Uterus (tissue), 4 donors: Measurements from ENCODE around the gene TRMT44. TPM values are rescaled to one million over a fixed set of nuclear protein-coding genes. Genes with fewer than 3 reads are reported as not detected.
"Not testable (repeated sequence)": the region's sequence is repeated elsewhere in the genome, so short reads cannot be mapped to it uniquely, and the experiment has no call there.

Experiments
- DNase-seq, 2 donors: peaks; one replicate each; pipeline ENCODE4 v3.0.0-alpha.2; 2019 to 2020
- H3K27ac ChIP-seq, 2 donors: fragments of 200-600 bp; sonication (generic); 1 replicate in 1 of 2; 2 replicates in 1 of 2; pipeline ENCODE4 v1.5.1; 2016 to 2018
- H3K27me3 ChIP-seq, 2 donors: fragments of 200-600 bp; sonication (generic); one replicate each; pipeline ENCODE4 v1.5.1; 2018 to 2019; ENCODE audit warnings: control low read depth in 1 of 2
- H3K36me3 ChIP-seq, 2 donors: fragments of 200-600 bp; sonication (generic); one replicate each; pipeline ENCODE4 v1.5.1; 2019; ENCODE audit warnings: control low read depth in 1 of 2
- H3K4me1 ChIP-seq, 2 donors: fragments of 200-600 bp; sonication (generic); one replicate each; pipeline ENCODE4 v1.5.1; 2018 to 2019; ENCODE audit warnings: control low read depth in 1 of 2
- H3K4me3 ChIP-seq, 2 donors: fragments of 200-600 bp; sonication (generic); 1 replicate in 1 of 2; 2 replicates in 1 of 2; pipeline ENCODE4 v1.5.1; 2018 to 2019; ENCODE audit warnings: mild to moderate bottlenecking in 1 of 2
- H3K9me3 ChIP-seq, 2 donors: fragments of 200-600 bp; sonication (generic); one replicate each; pipeline ENCODE4 v1.5.1; 2019; ENCODE audit warnings: control low read depth in 1 of 2
- CTCF ChIP-seq, 4 experiments: fragments of 200-600 bp in 2 of 4; fragments of 450-650 bp in 2 of 4; sonication (generic) in 2 of 4; IDR thresholded peaks; one replicate each; pipeline ENCODE4 v1.5.1; 2016 to 2019; ENCODE audit warnings: antibody characterized with exemption in 4 of 4, mild to moderate bottlenecking in 2 of 4, moderate library complexity in 1 of 4
- POLR2A ChIP-seq, 2 donors: fragments of 450-650 bp; IDR thresholded peaks; one replicate each; pipeline ENCODE4 v1.6.1; 2016; ENCODE audit warnings: antibody characterized with exemption in 2 of 2, mild to moderate bottlenecking in 1 of 2, moderate library complexity in 1 of 2
- intact Hi-C: fragments of 100-400 bp; cut with DNase I; formaldehyde crosslinking; loops from one replicate; pipeline ENCODE4 v1.15.1; 2023; ENCODE audit warnings: low total_unique reads
- total RNA-seq, 4 donors: library from RNA; depleted of rRNA in 3 of 4; stranded (reverse); fragments of >200 nt in 3 of 4; gene quantifications; one replicate each; pipeline versions ENCODE4 v1.1.0 to v1.2.4, GENCODE V29; 2014 to 2023
- donor health status: DM: yes; HTN: yes; CAD: no.

TRMT44 gene
- total RNA-seq, 4 donors from 2014 or later, result 3.3 to 38.8 (median 32.3) TPM

GRCh38 chr4:8419222-8420041, 21.1 kb upstream of the TRMT44 start:
- Histone ChIP-seq H3K9me3 (no peaks in the 10 kb centered on the region), H3K4me3 (no peak overlapping the region), H3K36me3 (no peaks in the 10 kb centered on the region), H3K27me3 (no peaks in the 10 kb centered on the region), H3K4me1 (no peaks in the 10 kb centered on the region), H3K27ac (no peak overlapping the region)
- no peak for DNase-seq
- TF ChIP-seq POLR2A (IDR thresholded peaks at IDR 0.05), result no peak
- no peak for TF ChIP-seq CTCF (IDR thresholded peaks at IDR 0.05)
- intact Hi-C loops, result no loop called here

- intact Hi-C loops, DNase-seq, H3K36me3 ChIP-seq, H3K4me1 ChIP-seq, H3K9me3 ChIP-seq, H3K27ac ChIP-seq, H3K4me3 ChIP-seq, H3K27me3 ChIP-seq: not testable (repeated sequence)
These were observed 20.4 kb upstream of the TRMT44 start for GRCh38 chr4:8420151-8420550.

- Histone ChIP-seq H3K36me3 (no peaks in the 10 kb centered on the region), H3K4me3 (no peak overlapping the region), H3K27ac (no peak overlapping the region), H3K27me3 (no peaks in the 10 kb centered on the region), H3K9me3 (no peaks in the 10 kb centered on the region), H3K4me1 (peaks cover 0 to 7% of the 10 kb centered on the region in 2 donors)
- no peak for DNase-seq
- no peak for TF ChIP-seq POLR2A (IDR thresholded peaks at IDR 0.05)
- TF ChIP-seq CTCF (IDR thresholded peaks at IDR 0.05), result no peak
- intact Hi-C loops, result no loop called here
These were observed 18.2 kb upstream of the TRMT44 start for GRCh38 chr4:8422327-8422726.

GRCh38 chr4:8422786-8423185, 17.8 kb upstream of the TRMT44 start:
- peaks cover 0 to 9% of the 10 kb centered on the region in 2 donors for H3K4me1 ChIP-seq
- no peak overlapping the region for H3K27ac ChIP-seq
- intact Hi-C loops, result no loop called here
- no peaks in the 10 kb centered on the region for H3K36me3 ChIP-seq
- TF ChIP-seq CTCF (IDR thresholded peaks at IDR 0.05) (no peak), POLR2A (IDR thresholded peaks at IDR 0.05) (no peak)
- no peak overlapping the region for H3K4me3 ChIP-seq
- no peaks in the 10 kb centered on the region for H3K27me3 ChIP-seq
- no peaks in the 10 kb centered on the region for H3K9me3 ChIP-seq
- DNase-seq, result no peak

- DNase-seq, result no peak
- peaks cover 0 to 9% of the 10 kb centered on the region in 2 donors for H3K4me1 ChIP-seq
- peak overlapping the region; percentile 60 to 76 for H3K4me3 ChIP-seq
- no peaks in the 10 kb centered on the region for H3K9me3 ChIP-seq
- H3K27ac ChIP-seq, result no peak overlapping the region
- intact Hi-C loops, result no loop called here
- TF ChIP-seq POLR2A (IDR thresholded peaks at IDR 0.05) (no peak), CTCF (IDR thresholded peaks at IDR 0.05) (no peak)
- no peaks in the 10 kb centered on the region for H3K27me3 ChIP-seq
- no peaks in the 10 kb centered on the region for H3K36me3 ChIP-seq
These were observed 13.3 kb upstream of the TRMT44 start for GRCh38 chr4:8427262-8427661.
